ENCODE data around the gene FAM83D. TPM values are rescaled to one million over a fixed set of nuclear protein-coding genes. Genes with fewer than 3 reads are reported as not detected.
"Not testable (repeated sequence)": the region's sequence is repeated elsewhere in the genome, so short reads cannot be mapped to it uniquely, and the experiment has no call there.

Gene FAM83D
- polyA plus RNA-seq, 1 donor from 2014 or later, result 0.75 TPM

DNA sequence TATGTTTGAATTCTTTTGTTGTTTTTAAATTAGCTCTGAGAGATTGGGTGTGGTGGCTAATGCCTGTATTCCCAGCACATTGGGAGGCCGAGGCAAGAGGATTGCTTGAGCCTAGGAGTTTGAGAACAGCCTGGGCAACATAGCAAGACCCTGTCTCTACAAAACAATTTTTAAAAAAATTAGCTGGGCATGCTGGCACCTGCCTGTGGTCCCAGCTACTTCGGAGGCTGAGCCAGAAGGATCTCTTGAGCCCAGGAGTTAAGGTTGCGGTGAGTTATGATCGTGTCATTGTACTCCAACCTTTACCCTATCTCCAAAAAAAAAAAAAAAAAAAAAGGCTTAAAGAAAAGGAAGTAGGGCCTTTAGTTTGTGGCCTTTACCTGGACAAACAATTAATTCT, 58.8 kb downstream of the FAM83D start:
- H3K4me3 Mint-ChIP-seq, result no peak overlapping the region
- H3K9me3 Mint-ChIP-seq, result no peaks in the 10 kb centered on the region
- H3K27ac Mint-ChIP-seq, result no peak overlapping the region
- H3K4me1 Mint-ChIP-seq, result peaks cover 14 to 16% (median 15%) of the 10 kb centered on the region in 3 donors
- peaks cover 10% of the 10 kb centered on the region for H3K36me3 Mint-ChIP-seq
- no peaks in the 10 kb centered on the region for H3K27me3 Mint-ChIP-seq

DNA sequence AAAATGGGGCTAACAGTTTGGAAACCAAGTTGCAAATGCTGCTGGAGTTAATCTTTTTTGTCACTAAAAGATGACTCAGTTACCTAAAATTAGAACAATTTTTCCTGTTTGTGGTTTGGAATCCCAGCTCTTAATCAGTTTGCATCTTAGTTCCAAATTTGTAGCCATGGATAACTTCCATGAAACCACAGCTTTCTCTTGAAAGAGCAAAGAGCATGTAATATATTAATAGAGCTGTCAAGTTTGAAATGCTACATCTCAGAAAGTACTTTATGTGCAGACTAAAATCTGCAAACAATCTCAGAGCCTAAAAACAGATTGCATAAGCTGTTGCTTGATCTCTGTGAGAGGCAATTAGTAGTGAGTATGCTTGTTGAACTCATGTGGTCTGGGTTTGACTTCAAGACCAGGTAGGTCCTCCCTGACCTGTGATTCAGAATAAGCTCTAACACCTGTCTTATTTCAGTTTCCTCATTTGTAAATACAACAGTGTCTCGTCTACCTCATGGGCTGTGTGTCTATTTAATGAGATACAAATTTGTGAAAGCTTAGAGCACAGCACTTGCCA, 59.5 kb downstream of the FAM83D start:
- Mint-ChIP-seq H3K27ac (peak overlapping the region in 1 of 3 donors; percentile 77), H3K27me3 (no peaks in the 10 kb centered on the region), H3K4me3 (no peak overlapping the region), H3K36me3 (peaks cover 8% of the 10 kb centered on the region), H3K4me1 (peaks cover 14 to 16% (median 15%) of the 10 kb centered on the region in 3 donors), H3K9me3 (no peaks in the 10 kb centered on the region)

DNA sequence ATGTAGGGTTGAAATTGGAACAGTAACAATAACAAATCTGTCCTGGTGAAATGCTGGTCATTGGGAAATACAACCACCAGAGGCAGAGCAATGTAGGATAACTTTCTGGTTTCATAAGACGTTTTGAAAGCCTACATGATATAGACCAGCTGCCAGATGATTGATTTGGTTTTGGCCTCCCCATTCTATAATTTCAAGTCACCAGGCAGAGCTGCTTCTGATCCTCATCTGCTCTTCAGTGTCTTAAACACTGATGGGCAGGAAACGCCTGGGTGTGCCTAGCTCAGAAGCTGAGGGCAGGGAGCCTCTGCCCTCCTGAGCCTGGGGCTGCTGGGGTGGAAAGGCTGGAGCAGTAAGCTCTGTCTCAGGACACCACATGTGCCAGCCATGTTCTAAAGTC, 60.4 kb downstream of the FAM83D start:
- H3K9me3 Mint-ChIP-seq, result no peaks in the 10 kb centered on the region
- peaks cover 14 to 16% (median 15%) of the 10 kb centered on the region in 3 donors for H3K4me1 Mint-ChIP-seq
- peak overlapping the region in 1 of 4 donors; percentile 1 for H3K4me3 Mint-ChIP-seq
- no peaks in the 10 kb centered on the region for H3K27me3 Mint-ChIP-seq
- H3K27ac Mint-ChIP-seq, result no peak overlapping the region
- H3K36me3 Mint-ChIP-seq, result peaks cover 8% of the 10 kb centered on the region

DNA sequence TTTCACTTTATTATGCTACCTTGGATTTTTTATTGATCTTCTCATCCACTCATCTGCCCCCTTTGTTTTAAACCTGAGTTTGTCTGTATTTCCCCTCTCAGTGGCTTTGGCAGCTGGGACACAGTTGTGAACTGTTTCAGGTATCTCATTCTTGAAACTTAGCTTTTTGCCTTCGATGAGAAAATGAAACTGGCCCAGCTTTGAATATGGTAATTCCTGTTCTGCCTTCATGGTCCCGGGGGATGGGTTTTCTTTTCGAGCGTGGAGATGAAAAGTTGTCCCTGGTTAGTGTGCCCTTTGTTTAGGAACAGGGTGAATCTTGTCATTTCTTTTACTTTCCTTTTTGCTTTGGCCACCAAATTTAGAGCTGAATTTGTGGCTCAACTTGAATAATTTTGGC, 61.6 kb downstream of the FAM83D start:
- H3K27ac Mint-ChIP-seq, result peak overlapping the region in 2 of 3 donors; percentile 28 to 86
- peak overlapping the region in 3 of 4 donors; percentile 49 to 89 (median 74) for H3K4me3 Mint-ChIP-seq
- peaks cover 15 to 16% (median 15%) of the 10 kb centered on the region in 3 donors for H3K4me1 Mint-ChIP-seq
- H3K36me3 Mint-ChIP-seq, result peaks cover 8% of the 10 kb centered on the region
- H3K27me3 Mint-ChIP-seq, result no peaks in the 10 kb centered on the region
- no peaks in the 10 kb centered on the region for H3K9me3 Mint-ChIP-seq

DNA sequence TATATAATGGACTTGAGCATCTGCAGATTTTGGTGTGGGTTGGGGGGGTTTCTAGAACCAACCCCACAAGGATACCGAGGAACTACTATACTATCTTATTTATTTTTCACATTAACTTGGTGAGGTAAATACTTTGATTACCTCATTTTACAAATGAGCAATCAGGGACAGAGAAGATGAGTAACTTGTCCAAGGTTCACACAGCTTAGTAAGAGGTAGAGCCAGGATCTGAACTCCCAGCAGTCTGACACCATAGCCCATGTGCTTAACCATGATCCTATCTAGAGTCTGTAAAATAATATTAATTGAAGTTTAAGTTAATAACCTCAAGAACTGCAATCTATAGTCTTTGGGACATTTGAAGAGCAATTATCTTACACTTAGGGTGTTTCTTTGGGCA, 64.5 kb downstream of the FAM83D start:
- Mint-ChIP-seq H3K36me3 (peaks cover 4% of the 10 kb centered on the region), H3K4me1 (peaks cover 15 to 16% (median 15%) of the 10 kb centered on the region in 3 donors), H3K4me3 (no peak overlapping the region), H3K27ac (no peak overlapping the region), H3K27me3 (no peaks in the 10 kb centered on the region), H3K9me3 (no peaks in the 10 kb centered on the region)

DNA sequence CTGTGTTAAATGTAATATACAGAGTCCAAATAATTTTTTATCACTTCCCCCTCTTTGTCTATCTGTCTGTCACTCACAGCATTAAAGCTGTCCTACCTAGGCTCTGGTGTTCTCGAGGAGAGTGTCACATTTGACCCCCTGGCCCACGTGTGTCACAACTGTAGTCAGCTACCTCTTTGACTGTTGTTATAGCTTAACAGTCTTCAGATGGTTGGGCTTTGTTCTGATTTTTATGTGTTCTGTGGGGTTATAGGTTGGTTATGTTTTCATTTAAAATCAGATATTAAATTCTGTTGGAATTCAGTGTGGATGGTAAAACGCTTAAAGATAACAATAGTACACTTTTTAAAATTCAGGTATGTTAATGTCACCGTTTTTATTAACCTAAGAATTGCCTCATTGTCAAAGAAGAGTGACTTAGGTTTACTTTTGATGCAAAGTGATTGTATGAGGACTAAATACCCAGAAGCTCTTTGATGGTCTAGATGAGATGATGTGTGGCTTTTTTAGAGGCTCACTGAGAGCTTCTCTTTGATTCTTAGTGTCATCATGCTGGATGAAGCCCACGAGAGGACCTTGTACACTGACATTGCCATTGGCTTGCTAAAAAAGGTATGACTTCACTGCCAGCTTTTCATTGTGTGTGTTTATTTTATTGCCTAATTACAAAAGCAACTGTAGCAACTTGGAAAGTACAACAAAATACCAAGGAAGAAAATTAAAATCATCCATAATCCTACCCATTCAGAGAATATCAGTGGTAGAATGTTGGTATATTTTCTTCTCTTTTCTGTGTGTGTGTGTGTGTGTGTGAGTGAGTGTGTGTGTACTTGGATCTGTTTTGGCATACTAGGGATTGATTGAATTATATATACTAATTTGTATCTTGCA, 65.8 kb downstream of the FAM83D start:
- H3K36me3 Mint-ChIP-seq, result peaks cover 5% of the 10 kb centered on the region
- no peak overlapping the region for H3K4me3 Mint-ChIP-seq
- H3K27ac Mint-ChIP-seq, result peak overlapping the region in 1 of 3 donors; percentile 16
- no peaks in the 10 kb centered on the region for H3K9me3 Mint-ChIP-seq
- H3K4me1 Mint-ChIP-seq, result peaks cover 8 to 9% (median 8%) of the 10 kb centered on the region in 3 donors
- H3K27me3 Mint-ChIP-seq, result no peaks in the 10 kb centered on the region

DNA sequence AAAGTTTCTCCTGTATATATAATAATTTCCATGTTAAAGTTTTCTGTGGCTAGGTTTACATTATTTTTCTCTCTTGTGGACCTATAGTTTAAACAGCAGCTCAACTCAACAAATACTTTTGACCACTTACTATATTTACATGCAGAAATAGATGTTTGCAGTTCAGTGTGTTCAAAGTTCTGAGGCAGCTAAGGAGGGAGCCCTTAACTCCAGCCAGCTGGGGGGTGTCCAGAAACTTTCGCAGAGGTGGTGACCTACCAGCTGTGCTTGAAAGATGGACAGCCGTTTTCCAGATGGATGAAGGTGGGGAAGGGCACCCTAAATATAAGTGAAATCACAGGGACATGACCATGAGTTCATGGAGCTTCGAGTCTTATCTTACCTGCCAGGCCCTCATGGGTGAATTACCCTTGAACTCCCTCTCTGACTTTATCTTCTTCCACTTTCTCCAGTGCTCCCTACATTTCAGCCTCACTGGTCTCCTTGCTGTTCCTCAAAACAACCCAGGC, 69.4 kb downstream of the FAM83D start:
- peaks cover 4 to 8% (median 5%) of the 10 kb centered on the region in 3 donors for H3K4me1 Mint-ChIP-seq
- H3K4me3 Mint-ChIP-seq, result no peak overlapping the region
- H3K9me3 Mint-ChIP-seq, result no peaks in the 10 kb centered on the region
- peaks cover 3% of the 10 kb centered on the region for H3K36me3 Mint-ChIP-seq
- H3K27ac Mint-ChIP-seq, result no peak overlapping the region
- H3K27me3 Mint-ChIP-seq, result no peaks in the 10 kb centered on the region

DNA sequence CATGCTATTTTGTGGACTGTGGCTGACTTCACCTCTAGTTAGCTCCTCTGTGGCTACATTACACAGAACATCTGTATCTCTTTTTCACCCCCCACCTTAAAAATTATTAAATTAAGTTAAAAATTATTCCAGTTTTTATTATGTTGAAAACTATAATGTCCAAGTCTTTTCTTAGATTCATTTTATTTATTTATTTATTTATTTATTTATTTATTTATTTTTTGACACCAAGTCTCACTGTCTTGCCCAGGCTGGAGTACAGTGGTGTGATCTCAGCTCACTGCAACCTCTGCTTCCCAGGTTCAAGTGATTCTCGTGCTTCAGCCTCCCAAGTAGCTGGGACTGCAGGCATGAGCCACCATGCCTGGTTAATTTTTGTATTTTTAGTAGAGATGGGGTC, 70.6 kb downstream of the FAM83D start:
- peak overlapping the region in 1 of 3 donors; percentile 43 for H3K27ac Mint-ChIP-seq
- not testable (repeated sequence) for H3K36me3 Mint-ChIP-seq, H3K9me3 Mint-ChIP-seq

DNA sequence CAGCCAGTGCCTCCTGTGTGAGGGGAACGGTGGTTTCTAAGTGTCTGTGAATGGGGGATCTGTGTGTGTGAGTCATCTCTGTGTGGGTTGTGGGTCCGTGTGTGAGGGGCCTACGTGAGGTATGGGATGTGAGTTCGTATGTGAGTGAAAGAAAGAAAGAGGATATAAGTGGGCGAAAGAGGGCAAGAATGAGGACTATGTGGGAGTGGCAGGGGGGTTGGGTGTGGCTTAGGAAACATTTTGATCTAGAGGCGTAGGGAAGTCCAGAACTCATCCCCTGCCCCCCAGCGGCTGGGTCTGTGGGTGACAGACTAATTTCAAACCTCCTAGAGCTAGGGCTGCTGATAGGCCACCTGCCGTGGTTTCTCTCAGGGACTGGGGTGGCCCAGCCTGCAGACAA, 71.4 kb downstream of the FAM83D start:
- H3K27ac Mint-ChIP-seq, result peak overlapping the region in 2 of 3 donors; percentile 28 to 59
- no peak overlapping the region for H3K4me3 Mint-ChIP-seq
- peaks cover 4 to 6% (median 5%) of the 10 kb centered on the region in 3 donors for H3K4me1 Mint-ChIP-seq
- no peaks in the 10 kb centered on the region for H3K9me3 Mint-ChIP-seq
- no peaks in the 10 kb centered on the region for H3K27me3 Mint-ChIP-seq
- peaks cover 3% of the 10 kb centered on the region for H3K36me3 Mint-ChIP-seq

More for the DNA sequence above, 70.6 kb downstream of the FAM83D start:
- not testable (repeated sequence) for H3K4me1 Mint-ChIP-seq, H3K27me3 Mint-ChIP-seq, H3K4me3 Mint-ChIP-seq

DNA sequence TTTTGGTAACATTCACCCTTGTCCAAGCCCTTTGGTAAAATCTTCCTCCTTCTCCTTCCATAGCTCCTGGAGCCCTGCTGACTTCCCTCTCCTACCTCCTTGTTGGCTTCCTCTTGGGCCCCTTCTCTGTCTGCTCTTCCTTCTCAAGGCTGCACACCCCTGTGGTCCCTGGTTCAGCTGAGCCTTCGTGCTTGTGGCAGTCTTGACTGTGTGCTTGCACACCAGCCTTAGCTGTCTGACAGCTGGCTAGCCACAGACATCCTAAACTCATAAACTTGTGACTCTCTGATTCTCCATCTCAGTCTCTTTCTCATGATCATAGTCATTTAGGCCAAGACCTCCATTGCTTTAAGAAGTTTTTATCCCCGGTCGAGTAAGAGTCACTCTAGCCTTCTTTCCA, 73.0 kb downstream of the FAM83D start:
- peaks cover 4 to 7% (median 5%) of the 10 kb centered on the region in 3 donors for H3K4me1 Mint-ChIP-seq
- H3K27ac Mint-ChIP-seq, result no peak overlapping the region
- H3K36me3 Mint-ChIP-seq, result peaks cover 1% of the 10 kb centered on the region
- H3K4me3 Mint-ChIP-seq, result no peak overlapping the region
- H3K27me3 Mint-ChIP-seq, result no peaks in the 10 kb centered on the region
- H3K9me3 Mint-ChIP-seq, result no peaks in the 10 kb centered on the region

DNA sequence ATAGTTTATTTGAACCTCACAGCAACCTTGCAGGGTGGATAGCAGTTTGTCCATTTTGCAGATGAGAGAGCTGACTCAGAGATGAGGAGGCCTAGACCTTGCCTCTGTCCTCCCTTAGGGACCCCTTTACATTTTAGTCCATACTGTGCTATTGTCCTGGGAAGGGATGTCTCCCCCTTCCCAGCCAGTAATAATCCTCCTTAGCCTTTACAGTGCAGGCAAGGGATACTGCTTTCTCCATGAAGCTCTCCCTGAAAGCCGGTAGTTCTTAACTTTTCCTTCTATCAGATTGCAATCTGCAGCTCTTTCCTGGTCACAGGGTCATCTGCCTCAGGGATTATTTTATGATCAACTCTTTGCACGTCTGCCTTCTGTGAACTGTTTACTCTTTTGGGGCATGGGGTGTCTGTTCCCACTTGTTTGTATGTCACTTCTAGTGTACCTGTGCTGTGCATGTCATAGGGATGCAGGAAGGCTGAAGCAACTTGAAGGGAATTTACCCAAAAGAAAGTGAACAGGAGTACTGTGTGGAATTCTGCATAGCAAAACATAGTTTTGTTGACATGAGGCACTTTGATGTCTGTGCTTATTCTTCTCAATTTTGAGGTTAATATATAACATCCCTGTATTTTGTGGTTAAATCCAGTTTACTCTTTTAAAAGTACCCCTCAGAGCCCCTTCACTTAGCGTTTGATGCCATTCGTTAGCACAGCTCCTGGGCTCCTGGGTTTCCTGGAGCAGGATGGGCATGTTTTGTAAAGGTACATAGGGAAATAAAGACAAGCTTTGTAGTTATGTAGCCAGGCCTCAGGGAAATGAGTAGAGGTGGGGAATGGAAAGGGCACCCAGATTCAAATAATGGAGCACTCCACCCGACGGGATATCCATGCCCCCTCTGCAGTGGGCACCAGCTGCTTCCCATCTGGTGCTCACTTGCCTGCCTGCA, 74.0 kb downstream of the FAM83D start:
- Mint-ChIP-seq H3K27ac (no peak overlapping the region), H3K4me1 (peaks cover 4 to 9% (median 5%) of the 10 kb centered on the region in 3 donors), H3K27me3 (no peaks in the 10 kb centered on the region), H3K4me3 (no peak overlapping the region), H3K9me3 (no peaks in the 10 kb centered on the region), H3K36me3 (peaks cover 4% of the 10 kb centered on the region)

Other genes starting within 250 kb of the FAM83D start
- gene SLC32A1, start 201.9 kb upstream of the FAM83D start, polyA plus RNA-seq, result not detected
- 12.5 TPM for gene ACTR5, start 178.0 kb upstream of the FAM83D start, polyA plus RNA-seq
- 68.0 TPM for gene PPP1R16B, start 120.7 kb upstream of the FAM83D start, polyA plus RNA-seq
- 5.9 TPM for gene DHX35, start 35.9 kb downstream of the FAM83D start, polyA plus RNA-seq